OCI-LY7 (cell line): ENCODE measurements around the gene MRPL2. TPM values are rescaled to one million over a fixed set of nuclear protein-coding genes. Genes with fewer than 3 reads are reported as not detected.

ENCODE experiments used
- BruUV-seq: library from RNA; stranded (reverse); fragments of 400-500 nt; replicated peaks from 2 replicates; lab custom pipeline; 2021; lab: Mats Ljungman, UMichigan
- CTCF ChIA-PET: fragments of 300-600 bp; sonication (Branson Sonifier 250); formaldehyde crosslinking; loops from one replicate; lab custom pipeline; 2022; ENCODE audit warnings: antibody characterized with exemption; ENCODE audit not compliant: unreplicated experiment; lab: Charles Lee
- POLR2A ChIA-PET: fragments of 300-600 bp; sonication (Branson Sonifier 250); formaldehyde crosslinking; loops from one replicate; lab custom pipeline; 2022; ENCODE audit warnings: antibody characterized with exemption; lab: Charles Lee
- DNase-seq: peaks from one replicate; pipeline ENCODE4 v3.0.0-alpha.2; 2015; ENCODE audit warnings: low spot score
- H2AFZ ChIP-seq: fragments of 200-600 bp; sonication (generic), shearing (Covaris generic); 2 replicates; pipeline ENCODE4 v1.6.1; 2014; ENCODE audit warnings: mild to moderate bottlenecking, antibody characterized with exemption, low read length, moderate library complexity
- H3K27ac ChIP-seq: fragments of 200-600 bp; sonication (generic); 2 replicates; pipeline ENCODE4 v1.5.1; 2014; ENCODE audit warnings: mixed run types, low read depth, mild to moderate bottlenecking, moderate library complexity, low read length, inconsistent platforms; ENCODE audit not compliant: poor library complexity, severe bottlenecking
- H3K36me3 ChIP-seq: fragments of 200-600 bp; sonication (generic); 2 replicates; pipeline ENCODE4 v1.6.1; 2014; ENCODE audit warnings: mild to moderate bottlenecking, antibody characterized with exemption, low read length, moderate library complexity, mixed read lengths; ENCODE audit not compliant: insufficient read depth
- H3K4me1 ChIP-seq: fragments of 200-600 bp; sonication (generic); 2 replicates; pipeline ENCODE4 v1.5.1; 2014; ENCODE audit warnings: mild to moderate bottlenecking, low read length; ENCODE audit not compliant: insufficient read depth, poor library complexity, severe bottlenecking
- H3K4me2 ChIP-seq: fragments of 200-600 bp; sonication (generic); 2 replicates; pipeline ENCODE4 v1.6.1; 2014; ENCODE audit warnings: mild to moderate bottlenecking, low read length
- H3K4me3 ChIP-seq: fragments of 200-600 bp; sonication (generic); 2 replicates; pipeline ENCODE4 v1.5.1; 2014; ENCODE audit warnings: mild to moderate bottlenecking, low read depth, low read length; ENCODE audit not compliant: poor library complexity, severe bottlenecking
- H3K79me2 ChIP-seq: fragments of 200-600 bp; sonication (generic); 2 replicates; pipeline ENCODE4 v1.6.1; 2016; ENCODE audit warnings: low read depth, mild to moderate bottlenecking, low read length, moderate library complexity, mixed read lengths; ENCODE audit not compliant: insufficient read depth
- H3K9me2 ChIP-seq: fragments of 200-600 bp; sonication (generic); 2 replicates; pipeline ENCODE4 v1.6.1; 2016; ENCODE audit warnings: mild to moderate bottlenecking, low read length, mixed read lengths; ENCODE audit not compliant: insufficient read depth
- H3K9me3 ChIP-seq: fragments of 200-600 bp; sonication (generic); 2 replicates; pipeline ENCODE4 v1.6.1; 2014; ENCODE audit warnings: mild to moderate bottlenecking, mixed run types, low read length, mixed read lengths
- H4K20me1 ChIP-seq: fragments of 200-600 bp; sonication (generic); 2 replicates; pipeline ENCODE4 v1.6.1; 2014; ENCODE audit warnings: mild to moderate bottlenecking, antibody characterized with exemption, low read length, moderate library complexity, mixed read lengths; ENCODE audit not compliant: insufficient read depth
- CTCF ChIP-seq: fragments of 200-600 bp; sonication (generic); conservative IDR thresholded peaks from 2 replicates; pipeline ENCODE4 v1.5.1; 2014; ENCODE audit warnings: mild to moderate bottlenecking, antibody characterized with exemption, low read length, moderate library complexity, mixed read lengths
- EZH2phosphoT487 ChIP-seq: fragments of 200-600 bp; sonication (generic); IDR thresholded peaks from 2 replicates; pipeline ENCODE4 v1.6.1; 2018; ENCODE audit warnings: low read depth, borderline replicate concordance, mild to moderate bottlenecking, mixed run types, antibody characterized with exemption, low read length, moderate library complexity, mixed read lengths
- intact Hi-C: fragments of 100-400 bp; cut with micrococcal nuclease; formaldehyde crosslinking; loops from one replicate; pipeline ENCODE4 v1.10.0; 2022; ENCODE audit not compliant: unreplicated experiment
- total RNA-seq, 2 experiments: library from RNA; depleted of rRNA in 1 of 2; stranded (reverse); fragments of >200 nt in 1 of 2; shearing (Covaris generic) in 1 of 2; gene quantifications; 2 replicates each; pipeline ENCODE4 v1.2.3, GENCODE V29; 2014 to 2022

MRPL2 gene
- total RNA-seq, 2 experiments from 2014 or later, result 25.8 to 81.7 TPM

GRCh38 chr6:43040542-43041257 lies 18.5 kb downstream of the MRPL2 start:
- H3K4me2 ChIP-seq, result no peak overlapping the region
- H3K9me2 ChIP-seq, result no peaks in the 10 kb centered on the region
- no peak overlapping the region for H2AFZ ChIP-seq
- no peak for DNase-seq
- ChIA-PET CTCF (interaction anchor here (1.3 kb wide), 1 partner anchor 27 kb away, joined by 3 read pairs; the partner anchor contains the start of genes KLHDC3 and MEA1), POLR2A (interaction anchor here (0.7 kb wide), 1 partner anchor 56 kb away, joined by 3 read pairs; the partner anchor contains the start of gene PPP2R5D)
- peaks cover 42% of the 10 kb centered on the region for H3K36me3 ChIP-seq
- TF ChIP-seq CTCF (no peak), EZH2phosphoT487 (no peak)
- BruUV-seq, result no TSS peak
- no peaks in the 10 kb centered on the region for H3K79me2 ChIP-seq
- H3K27ac ChIP-seq, result no peak overlapping the region
- intact Hi-C loops, result no loop called here
- H4K20me1 ChIP-seq, result no peaks in the 10 kb centered on the region
- no peak overlapping the region for H3K4me3 ChIP-seq
- H3K4me1 ChIP-seq, result no peaks in the 10 kb centered on the region
- H3K9me3 ChIP-seq, result no peaks in the 10 kb centered on the region

GRCh38 chr6:43038727-43039126 lies 20.5 kb downstream of the MRPL2 start:
- Histone ChIP-seq H3K27ac (no peak overlapping the region), H4K20me1 (no peaks in the 10 kb centered on the region), H3K9me3 (no peaks in the 10 kb centered on the region), H3K4me3 (no peak overlapping the region), H2AFZ (no peak overlapping the region), H3K9me2 (no peaks in the 10 kb centered on the region), H3K4me1 (no peaks in the 10 kb centered on the region), H3K79me2 (no peaks in the 10 kb centered on the region), H3K36me3 (peaks cover 47% of the 10 kb centered on the region), H3K4me2 (no peak overlapping the region)
- TF ChIP-seq CTCF (no peak), EZH2phosphoT487 (no peak)
- BruUV-seq, result no TSS peak
- ChIA-PET POLR2A (interaction anchor here (0.9 kb wide), 1 partner anchor 15 kb away, joined by 3 read pairs; the partner anchor contains the start of gene CUL7), CTCF (no interaction called here)
- intact Hi-C loops, result no loop called here
- no peak for DNase-seq

- ChIA-PET CTCF (no interaction called here), POLR2A (no interaction called here)
- Histone ChIP-seq H4K20me1 (no peaks in the 10 kb centered on the region), H3K4me3 (no peak overlapping the region), H3K9me3 (no peaks in the 10 kb centered on the region), H2AFZ (no peak overlapping the region), H3K79me2 (no peaks in the 10 kb centered on the region), H3K4me1 (no peaks in the 10 kb centered on the region), H3K4me2 (no peak overlapping the region), H3K9me2 (no peaks in the 10 kb centered on the region), H3K27ac (no peak overlapping the region), H3K36me3 (peaks cover 56% of the 10 kb centered on the region)
- intact Hi-C loops, result no loop called here
- TSS peak; percentile 58 for BruUV-seq
- no peak for DNase-seq
- no peak for TF ChIP-seq CTCF
- TF ChIP-seq EZH2phosphoT487, result no peak
Observed at GRCh38 chr6:43037706-43038105, 21.5 kb downstream of the MRPL2 start.
